Measurements from ENCODE around the gene GRB2.

DNA sequence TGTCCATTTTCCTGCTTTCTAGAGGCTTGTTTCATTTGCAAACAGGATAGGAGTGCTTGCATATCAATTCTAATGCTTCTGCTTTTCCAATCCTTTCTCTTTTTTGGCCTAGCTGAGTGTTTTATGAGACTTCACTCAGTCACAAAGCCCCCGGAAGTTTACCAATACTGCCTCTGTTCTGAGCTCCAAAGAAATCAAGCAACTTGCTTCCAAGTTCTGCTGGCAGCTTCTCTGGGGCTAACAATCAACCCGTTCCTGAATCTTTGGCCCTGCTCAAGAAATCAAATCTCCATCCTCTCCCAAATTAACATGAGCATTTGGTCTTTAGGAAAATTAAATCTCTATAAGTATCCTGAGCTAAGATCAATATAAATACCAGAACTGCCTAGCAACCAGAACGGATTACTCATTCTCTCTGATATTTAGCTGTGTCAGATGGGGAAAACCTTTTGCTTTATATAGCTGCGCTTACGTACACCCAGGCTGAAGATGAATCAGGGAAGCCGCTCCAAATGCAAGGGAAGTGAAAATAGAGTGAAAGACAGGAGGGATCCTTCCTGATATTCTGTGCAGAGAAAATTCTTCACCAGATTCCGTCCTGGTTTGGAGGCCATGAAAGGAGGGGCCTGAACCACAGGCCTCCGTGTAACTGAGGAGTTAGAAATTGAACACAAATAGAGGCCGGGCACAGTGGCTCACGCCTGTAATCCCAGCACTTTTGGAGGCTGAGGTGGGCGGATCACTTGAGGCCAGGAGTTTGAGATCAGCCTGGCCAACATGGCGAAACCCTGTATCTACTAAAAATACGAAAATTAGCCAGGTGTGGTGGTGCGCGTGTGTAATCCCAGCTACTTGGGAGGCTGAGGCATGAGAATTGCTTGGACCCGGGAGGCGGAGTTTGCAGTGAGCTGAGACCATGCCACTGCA lies 23.3 kb upstream of the GRB2 start:
- TF ChIP-seq EZH2 (IDR thresholded peaks at IDR 0.05; ENCODE audit: insufficient read depth, poor library complexity, severe bottlenecking) (no peak), EZH2phosphoT487 (IDR thresholded peaks at IDR 0.05; ENCODE audit: insufficient read depth, low read depth) (no peak)

Measured in GM23248 (cell line).